Middle frontal gyrus (tissue), 1 donor: ENCODE results near the gene TMEM106A.
"Not testable (repeated sequence)": the region's sequence is repeated elsewhere in the genome, so short reads cannot be mapped to it uniquely, and the experiment has no call there.

Experiments used
- DNase-seq: peaks from one replicate; pipeline ENCODE4 v3.0.0-alpha.2; 2015; ENCODE audit warnings: low spot score; ENCODE audit errors: extremely low spot score

The TMEM106A gene

DNA sequence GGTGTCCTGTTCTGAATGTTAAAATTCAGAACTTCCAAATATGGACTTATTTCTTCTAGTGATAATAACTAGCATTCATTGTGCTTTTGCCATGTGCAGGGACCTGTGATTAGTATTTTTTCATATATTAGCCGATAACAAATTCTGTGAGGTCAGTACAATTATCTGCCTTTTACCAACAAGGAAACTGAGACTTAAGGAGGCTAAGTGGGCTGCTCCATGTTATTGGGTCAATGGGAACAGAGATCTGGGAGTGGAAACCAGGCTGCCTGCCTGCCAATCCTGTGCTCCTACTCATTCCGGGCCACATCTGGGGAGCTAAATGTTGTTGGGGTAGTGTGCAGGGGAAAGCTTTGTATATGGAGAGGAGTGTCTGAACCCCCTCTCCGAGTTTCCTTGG lies 3.7 kb downstream of the TMEM106A start:
- DNase-seq, result no peak

DNA sequence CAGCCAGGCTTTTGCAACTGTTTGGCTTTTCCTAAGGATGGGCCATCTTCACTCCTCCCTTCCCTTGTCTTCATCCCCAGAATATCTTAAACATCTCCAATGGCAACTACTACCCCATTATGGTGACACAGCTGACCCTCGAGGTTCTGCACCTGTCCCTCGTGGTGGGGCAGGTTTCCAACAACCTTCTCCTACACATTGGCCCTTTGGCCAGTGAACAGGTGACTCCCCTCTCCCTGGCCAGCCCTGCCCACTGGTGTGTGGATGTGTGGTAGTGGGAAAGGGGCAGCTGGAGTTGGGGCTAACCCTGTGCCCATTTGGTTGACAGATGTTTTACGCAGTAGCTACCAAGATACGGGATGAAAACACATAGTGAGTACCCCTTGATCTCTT lies 4.7 kb downstream of the TMEM106A start:
- no peak for DNase-seq

DNA sequence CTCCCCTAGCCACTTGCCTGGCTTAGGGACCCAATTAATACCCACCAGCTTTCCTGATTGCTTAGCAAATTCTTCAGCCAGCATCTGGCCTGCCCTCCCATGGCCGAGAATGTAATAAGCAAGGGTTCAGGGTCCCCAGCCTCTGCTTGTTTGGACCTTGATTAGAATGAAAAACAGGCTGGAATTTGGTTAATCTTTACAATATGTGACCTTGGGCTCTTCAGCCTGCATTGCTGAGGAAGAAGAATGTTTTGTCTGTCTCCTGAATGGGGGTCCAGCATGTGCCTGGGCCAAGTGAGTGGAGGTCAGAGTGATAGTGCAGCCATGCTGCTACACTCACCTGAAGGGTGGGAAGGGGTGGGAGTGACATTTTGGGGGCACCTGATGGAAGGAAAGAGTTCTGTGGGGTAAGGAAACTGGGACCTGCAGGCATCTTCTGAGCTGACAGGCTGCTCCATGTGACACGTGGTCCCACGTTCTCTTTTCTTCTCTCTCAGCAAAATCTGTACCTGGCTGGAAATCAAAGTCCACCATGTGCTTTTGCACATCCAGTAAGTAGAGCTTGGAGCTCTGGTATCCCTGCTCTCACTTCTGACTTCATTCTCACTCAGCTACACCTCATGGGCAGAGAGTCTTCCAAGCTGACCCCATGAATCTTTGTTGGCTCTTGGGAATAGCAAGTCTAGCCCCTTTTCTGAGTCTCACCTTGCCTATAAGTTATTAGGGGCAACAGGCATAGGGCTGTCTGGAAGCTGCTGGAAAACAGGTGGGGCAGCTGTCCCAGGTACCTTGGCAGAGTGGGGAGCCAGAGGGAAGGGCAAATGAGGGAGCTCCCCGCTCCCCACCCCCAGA lies 5.3 kb downstream of the TMEM106A start:
- no peak for DNase-seq

DNA sequence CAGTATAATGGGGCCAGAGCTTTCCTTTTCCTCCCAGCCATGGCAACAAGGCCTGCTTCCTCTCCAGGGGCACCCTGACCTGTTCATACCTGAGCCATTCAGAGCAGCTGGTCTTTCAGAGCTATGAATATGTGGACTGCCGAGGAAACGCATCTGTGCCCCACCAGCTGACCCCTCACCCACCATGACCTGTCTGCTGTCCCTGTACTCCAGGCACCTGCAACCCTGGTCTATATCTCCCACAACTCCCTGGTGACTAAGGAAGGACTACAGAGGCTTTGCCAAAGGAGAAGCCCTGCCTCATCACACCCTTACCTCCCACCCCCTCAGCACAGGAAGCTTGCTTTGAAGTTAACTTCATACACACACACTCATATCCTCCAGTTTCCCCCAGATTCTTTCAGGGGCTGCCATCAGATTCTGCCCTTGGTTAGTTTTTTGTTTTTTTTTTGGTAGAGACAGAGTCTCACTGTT lies 6.0 kb downstream of the TMEM106A start:
- DNase-seq, result no peak

DNA sequence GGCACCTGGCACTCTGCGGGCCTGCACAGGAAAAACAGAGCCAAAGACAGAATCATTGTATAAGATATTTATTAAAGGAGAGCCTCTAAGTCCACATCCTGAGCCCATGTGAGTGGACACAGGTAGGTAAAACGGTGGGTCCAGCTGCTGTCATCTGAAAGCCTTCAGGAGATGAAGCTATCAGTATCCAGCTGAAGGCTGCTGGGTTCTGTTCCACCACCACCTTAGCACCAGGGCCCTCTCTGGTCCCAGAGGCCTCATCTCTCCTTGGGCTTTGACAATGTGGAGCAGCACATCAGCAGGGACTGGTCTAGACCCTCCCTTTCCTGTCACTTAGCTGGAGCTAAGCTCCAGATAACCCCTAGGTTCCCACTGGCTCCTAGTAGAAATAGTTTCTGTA lies 7.3 kb downstream of the TMEM106A start:
- no peak for DNase-seq

DNA sequence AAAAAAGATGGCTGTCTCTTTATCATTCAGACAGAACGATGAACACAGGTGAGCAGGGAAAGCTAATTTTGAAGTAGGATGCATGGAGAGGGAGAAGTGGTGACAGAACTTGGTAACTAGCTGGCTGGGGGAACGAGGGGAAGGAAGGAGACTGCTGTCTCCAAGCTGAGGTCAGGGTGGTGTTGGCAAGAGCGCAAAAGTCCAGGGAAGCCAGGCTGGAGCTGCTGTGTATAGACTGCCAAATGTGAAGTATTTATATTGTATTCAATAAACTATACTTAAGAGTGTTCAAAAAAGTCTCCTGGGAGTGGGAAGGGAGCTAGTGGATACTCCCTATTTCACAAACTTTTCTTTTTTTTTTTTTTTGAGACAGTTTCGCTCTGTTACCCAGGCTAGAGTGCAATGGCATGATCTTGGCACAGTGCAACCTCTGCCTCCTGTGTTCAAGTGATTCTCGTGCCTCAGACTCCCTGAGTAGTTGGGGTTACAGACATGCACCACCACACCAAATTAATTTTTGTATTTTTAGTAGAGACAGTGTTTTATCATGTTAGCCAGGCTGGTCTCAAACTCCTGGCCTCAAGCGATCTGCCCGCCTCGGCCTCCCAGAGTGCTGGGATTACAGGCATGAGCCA lies 8.2 kb downstream of the TMEM106A start:
- DNase-seq, result no peak

DNA sequence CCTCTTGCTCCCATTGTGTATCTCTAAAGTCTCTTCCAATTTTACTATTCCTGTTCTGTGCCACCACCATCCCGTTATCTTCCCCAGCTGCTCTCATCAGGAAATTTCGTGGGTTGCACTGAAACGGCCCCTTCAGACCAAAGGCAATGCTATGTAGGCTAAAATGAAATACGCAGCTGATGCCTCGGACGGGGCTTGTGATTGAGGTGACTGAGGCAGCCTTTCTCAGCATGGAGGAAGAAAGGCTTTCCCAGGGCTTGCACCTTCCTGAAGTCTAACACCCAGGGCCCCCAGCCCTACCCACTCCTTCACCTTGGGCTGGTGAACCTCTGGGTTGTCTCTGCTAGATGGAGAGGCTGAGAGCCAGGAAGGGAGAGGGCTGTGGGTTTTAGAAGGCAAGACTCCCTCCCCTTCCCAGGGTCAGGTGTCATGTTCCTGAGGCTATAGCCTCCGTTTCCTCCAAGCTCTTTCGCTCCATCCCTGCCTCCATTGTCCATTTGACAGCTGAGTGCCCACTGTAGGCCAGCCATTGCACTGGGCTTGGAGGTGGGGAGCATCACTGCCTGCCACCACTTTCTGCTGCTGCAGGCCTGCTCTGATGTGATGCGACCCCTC lies 8.9 kb downstream of the TMEM106A start:
- no peak for DNase-seq

DNA sequence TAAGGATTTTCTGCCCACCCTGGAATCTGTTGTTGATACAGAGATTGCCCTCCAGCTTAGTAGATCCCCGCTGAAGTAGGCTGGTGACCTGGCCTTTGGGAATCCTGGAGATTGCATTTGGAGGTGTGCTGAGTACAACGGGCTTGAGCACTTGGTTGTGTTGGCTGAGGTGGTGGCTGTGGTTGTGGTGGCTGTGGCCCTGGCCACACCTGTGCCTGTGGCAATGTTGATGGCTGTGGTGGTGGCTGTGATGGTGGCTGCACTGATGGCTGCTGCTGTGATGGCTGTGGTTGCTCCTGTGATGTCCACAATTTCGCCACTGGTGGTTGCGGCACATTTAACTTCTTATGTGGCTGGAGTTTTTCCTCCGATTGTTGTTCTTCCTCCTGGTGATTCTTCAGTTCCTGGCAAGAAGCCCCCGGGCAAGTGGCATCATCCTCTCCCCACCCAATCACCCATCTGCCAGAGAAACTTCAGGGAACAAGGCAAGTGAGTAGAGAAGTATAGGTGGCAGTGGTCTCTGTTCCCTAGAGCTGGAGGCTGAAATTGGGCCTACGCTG lies 12.6 kb downstream of the TMEM106A start:
- no peak for DNase-seq

DNA sequence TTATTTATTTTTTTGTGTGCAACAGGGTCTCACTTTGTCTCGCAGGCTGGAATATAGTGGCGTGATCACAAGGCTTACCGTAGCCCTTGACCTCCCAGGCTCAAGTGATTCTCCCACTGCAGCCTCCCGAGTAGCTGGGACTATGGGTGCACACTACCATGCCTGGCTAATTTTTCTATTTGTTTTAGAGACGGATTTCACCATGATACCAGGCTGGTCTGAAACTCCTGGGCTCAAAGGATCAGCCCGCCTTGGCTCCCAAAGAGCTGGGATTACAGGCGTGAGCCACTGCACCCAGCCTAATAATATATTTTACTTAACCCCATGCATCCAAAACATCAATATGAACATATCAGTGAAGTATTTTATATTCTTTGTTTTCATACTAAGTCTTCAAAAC lies 14.7 kb downstream of the TMEM106A start:
- DNase-seq, result no peak

DNA sequence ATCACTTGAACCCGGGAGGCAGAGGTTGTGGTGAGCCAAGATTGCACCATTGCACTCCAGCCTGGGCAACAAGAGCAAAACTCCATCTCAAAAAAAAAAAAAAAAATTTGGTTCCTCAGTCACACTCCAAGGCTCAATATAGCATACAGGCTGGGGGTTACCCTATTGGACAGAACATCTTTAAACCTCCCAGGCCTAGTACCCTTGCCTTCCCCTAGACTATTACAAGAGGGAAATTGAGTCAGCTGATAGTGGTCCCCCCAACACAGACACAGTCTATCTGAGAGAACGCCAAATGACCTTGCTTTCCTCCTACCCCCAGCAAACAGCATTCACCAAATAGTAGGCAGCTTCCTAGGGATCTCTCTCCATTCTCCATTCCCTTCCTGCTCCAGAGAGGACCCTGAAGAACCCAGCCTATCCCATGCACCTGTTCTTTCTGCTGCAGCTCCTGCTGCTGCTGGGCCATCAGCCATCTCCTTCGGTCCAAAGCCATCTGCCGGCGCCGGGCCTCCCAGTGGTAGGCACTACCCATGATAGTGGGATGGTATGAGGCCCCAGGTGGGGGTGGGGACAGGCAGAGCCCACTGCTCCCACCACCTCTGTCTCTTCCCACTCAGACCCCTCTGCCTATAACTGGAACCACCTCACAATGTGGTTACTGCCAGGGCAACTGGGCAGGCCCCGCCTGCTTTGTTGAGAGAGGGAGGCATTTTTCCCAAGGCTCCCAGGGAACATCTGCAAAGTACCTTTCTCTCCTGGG lies 16.5 kb downstream of the TMEM106A start, which contains the start of gene CCDC200:
TSS of gene CCDC200 (minus strand) at position 604 of the 763 bp plus-strand sequence. CDS start at position 535, 69 bp downstream.
- not testable (repeated sequence) for DNase-seq

DNA sequence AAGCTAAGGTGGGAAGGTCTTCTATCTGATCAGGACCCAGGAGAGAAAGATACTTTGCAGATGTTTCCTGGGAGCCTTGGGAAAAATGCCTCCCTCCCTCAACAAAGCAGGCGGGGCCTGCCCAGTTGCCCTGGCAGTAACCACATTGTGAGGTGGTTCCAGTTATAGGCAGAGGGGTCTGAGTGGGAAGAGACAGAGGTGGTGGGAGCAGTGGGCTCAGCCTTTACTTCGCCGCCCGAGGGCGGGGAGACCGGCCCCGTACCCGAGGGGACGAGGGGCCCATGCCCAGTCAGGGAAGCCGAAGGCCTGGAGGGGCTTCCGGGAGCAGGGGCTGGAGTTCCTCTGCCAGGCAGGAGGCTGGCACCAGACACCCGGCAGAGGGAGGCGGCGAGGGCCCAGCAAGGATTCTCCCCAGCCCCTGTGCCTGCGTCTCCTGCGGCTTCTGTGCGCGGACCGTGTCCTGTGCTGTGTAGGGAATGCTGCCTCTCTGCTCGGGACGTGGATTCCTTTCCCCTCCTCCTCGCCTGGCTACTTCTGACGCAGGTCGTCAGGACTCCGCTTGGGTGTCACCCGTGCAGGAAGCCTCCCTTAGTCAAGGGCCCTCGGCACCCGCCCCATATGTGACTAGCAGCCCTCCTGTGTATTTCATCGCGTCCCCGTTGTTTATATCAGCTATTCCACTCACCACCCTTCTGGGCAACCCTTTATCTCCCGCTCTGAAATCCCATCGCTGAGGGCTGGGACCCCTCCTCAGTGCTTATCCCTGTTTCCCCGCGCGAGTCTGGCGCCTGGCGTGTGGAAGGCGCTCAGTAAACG lies 19.7 kb downstream of the TMEM106A start:
- not testable (repeated sequence) for DNase-seq

DNA sequence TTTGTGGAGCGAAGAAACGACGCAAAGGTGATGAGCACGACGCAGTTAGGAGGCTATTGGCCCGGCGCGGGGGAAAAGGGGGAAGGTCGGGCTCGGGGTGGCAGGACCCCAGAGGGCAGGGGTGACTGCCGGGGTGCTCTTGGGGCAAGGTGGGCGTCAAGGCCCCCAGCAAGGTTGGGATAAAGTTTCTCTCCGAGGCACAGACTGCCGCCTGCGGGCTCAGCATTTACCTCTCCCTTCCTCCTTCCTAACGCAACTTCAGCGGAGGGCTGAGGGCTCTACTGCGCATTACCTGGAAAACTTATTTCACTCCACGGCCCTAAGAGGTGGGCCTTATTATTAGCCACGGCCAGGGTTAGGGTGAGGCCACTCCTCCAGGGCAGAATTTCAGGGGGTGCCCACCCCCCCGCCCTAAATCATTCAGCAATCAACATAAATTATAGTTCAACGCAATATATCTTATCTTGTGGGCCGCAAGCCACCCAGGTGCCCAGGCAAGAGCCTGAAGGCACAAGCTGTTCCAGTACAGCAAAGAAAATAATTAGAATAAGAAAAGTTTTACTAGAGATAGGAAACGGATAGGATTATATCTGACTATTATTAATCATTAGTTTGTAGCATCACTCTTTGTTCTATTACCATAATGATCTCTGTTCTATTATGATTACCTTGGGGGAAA lies 20.5 kb downstream of the TMEM106A start:
- not testable (repeated sequence) for DNase-seq

DNA sequence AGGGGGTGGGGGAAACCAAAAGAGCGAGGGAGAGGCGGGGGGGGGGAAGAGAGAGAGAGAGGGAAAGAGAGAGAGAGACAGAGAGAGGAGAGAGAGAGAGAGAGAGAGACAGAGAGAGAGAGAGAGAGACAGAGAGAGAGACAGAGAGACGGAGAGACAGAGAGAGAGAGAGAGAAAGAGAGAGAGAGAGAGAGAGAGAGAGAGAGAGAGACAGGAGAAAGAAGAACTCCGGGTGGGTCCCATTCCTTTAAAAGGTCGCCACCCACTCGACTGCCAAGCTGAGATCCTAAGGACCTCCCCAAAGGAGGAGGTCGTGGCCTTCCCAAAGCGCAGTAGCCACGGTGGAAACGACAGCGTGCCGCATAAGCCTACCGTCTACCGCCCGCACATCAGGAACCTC lies 21.6 kb downstream of the TMEM106A start:
- not testable (repeated sequence) for DNase-seq

DNA sequence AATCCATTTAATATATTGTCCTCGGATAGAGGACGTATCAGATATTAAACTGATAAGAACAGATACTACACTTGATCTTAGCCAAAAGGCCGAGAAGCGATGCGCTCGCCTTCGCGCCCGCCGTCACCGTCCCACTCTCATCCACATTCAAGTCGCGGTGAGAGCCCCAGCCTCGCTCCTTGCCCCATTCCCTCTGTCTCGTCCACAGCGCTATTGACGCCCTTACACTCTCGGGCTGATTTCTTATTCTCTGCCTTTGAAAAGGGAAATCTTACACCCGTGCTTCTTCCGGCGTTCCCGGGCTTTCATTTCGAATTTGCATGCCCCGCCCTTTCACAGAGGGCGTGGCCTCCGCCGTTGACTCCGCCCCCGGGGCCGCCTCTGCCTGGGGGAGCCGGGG lies 22.2 kb downstream of the TMEM106A start, which contains the start of gene RNU2-1:
TSS of gene RNU2-1 (minus strand) at position 101 of the 400 bp plus-strand sequence.
- not testable (repeated sequence) for DNase-seq

DNA sequence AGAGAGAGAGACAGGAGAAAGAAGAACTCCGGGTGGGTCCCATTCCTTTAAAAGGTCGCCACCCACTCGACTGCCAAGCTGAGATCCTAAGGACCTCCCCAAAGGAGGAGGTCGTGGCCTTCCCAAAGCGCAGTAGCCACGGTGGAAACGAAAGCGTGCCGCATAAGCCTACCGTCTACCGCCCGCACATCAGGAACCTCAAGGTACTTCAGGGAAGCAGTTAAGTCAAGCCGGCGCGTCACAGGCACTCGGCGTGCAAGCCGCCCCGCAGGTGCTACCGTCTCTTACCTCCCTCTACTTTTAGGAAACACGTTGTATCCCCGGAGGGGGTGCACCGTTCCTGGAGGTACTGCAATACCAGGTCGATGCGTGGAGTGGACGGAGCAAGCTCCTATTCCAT lies 27.9 kb downstream of the TMEM106A start:
- DNase-seq, result not testable (repeated sequence)

DNA sequence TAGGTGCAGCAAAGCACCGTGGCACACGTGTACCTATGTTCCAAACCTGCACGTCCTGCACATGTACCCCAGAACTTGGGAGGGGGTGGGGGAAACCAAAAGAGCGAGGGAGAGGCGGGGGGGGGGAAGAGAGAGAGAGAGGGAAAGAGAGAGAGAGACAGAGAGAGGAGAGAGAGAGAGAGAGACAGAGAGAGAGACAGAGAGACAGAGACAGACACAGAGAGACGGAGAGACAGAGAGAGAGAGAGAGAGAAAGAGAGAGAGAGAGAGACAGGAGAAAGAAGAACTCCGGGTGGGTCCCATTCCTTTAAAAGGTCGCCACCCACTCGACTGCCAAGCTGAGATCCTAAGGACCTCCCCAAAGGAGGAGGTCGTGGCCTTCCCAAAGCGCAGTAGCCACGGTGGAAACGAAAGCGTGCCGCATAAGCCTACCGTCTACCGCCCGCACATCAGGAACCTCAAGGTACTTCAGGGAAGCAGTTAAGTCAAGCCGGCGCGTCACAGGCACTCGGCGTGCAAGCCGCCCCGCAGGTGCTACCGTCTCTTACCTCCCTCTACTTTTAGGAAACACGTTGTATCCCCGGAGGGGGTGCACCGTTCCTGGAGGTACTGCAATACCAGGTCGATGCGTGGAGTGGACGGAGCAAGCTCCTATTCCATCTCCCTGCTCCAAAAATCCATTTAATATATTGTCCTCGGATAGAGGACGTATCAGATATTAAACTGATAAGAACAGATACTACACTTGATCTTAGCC lies 29.1 kb downstream of the TMEM106A start:
- DNase-seq, result not testable (repeated sequence)

DNA sequence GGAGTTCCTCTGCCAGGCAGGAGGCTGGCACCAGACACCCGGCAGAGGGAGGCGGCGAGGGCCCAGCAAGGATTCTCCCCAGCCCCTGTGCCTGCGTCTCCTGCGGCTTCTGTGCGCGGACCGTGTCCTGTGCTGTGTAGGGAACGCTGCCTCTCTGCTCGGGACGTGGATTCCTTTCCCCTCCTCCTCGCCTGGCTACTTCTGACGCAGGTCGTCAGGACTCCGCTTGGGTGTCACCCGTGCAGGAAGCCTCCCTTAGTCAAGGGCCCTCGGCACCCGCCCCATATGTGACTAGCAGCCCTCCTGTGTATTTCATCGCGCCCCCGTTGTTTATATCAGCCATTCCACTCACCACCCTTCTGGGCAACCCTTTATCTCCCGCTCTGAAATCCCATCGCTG lies 34.8 kb downstream of the TMEM106A start:
- DNase-seq, result not testable (repeated sequence)
